OCI-LY7 (cell line): Measurements from ENCODE around the gene PRPF18.

ENCODE experiments used
- CTCF ChIP-seq: fragments of 200-600 bp; sonication (generic); conservative IDR thresholded peaks from 2 replicates; pipeline ENCODE4 v1.5.1; 2014; ENCODE audit warnings: mild to moderate bottlenecking, antibody characterized with exemption, low read length, moderate library complexity, mixed read lengths
- EZH2phosphoT487 ChIP-seq: fragments of 200-600 bp; sonication (generic); IDR thresholded peaks from 2 replicates; pipeline ENCODE4 v1.6.1; 2018; ENCODE audit warnings: low read depth, borderline replicate concordance, mild to moderate bottlenecking, mixed run types, antibody characterized with exemption, low read length, moderate library complexity, mixed read lengths

GRCh38 chr10:13649844-13650520 lies 63.2 kb downstream of the PRPF18 start:
- TF ChIP-seq CTCF (no peak), EZH2phosphoT487 (no peak)
